Rectal smooth muscle tissue (tissue), 1 donor: ENCODE measurements around the gene PRDM11.

Experiments used
- H3K27ac ChIP-seq: one replicate; pipeline ENCODE4 v1.7.0; 2013; ENCODE audit warnings: low read depth, low read length, inconsistent platforms
- H3K27me3 ChIP-seq: one replicate; pipeline ENCODE4 v1.7.0; 2013; ENCODE audit warnings: low read length; ENCODE audit not compliant: control insufficient read depth, insufficient read depth
- H3K36me3 ChIP-seq: one replicate; pipeline ENCODE4 v1.7.0; 2013; ENCODE audit warnings: low read length; ENCODE audit not compliant: control insufficient read depth, insufficient read depth
- H3K4me1 ChIP-seq: one replicate; pipeline ENCODE4 v1.7.0; 2013; ENCODE audit warnings: low read length; ENCODE audit not compliant: control insufficient read depth, insufficient read depth
- H3K4me3 ChIP-seq: one replicate; pipeline ENCODE4 v1.7.0; 2013; ENCODE audit warnings: low read length
- H3K9ac ChIP-seq: one replicate; pipeline ENCODE4 v1.7.0; 2013; ENCODE audit warnings: low read length

PRDM11 gene

DNA sequence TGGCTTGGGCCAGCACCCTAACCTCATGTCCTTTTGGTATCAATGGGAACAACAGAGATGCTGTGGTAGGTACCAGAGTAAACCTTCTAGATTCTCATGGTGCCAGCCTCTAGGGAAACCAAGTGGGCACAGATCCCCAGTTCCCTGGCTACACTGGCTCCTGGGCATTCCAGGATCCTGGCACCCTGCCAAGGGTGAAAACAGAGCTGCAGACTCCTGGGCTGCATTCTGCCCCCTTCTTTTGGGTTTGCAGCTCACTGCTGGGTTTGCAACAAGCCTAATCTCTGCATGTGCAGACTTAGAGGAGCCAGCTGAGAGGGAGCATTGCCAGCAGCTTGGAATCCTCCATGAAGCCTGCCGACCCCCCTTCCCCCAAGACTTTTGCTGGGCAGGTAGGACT is 30.6 kb downstream of the PRDM11 start:
- no peaks in the 10 kb centered on the region for H3K27me3 ChIP-seq
- H3K9ac ChIP-seq: no peak overlapping the region
- H3K4me3 ChIP-seq: no peak overlapping the region
- no peaks in the 10 kb centered on the region for H3K36me3 ChIP-seq
- H3K27ac ChIP-seq: no peak overlapping the region
- H3K4me1 ChIP-seq: peaks cover 14% of the 10 kb centered on the region

DNA sequence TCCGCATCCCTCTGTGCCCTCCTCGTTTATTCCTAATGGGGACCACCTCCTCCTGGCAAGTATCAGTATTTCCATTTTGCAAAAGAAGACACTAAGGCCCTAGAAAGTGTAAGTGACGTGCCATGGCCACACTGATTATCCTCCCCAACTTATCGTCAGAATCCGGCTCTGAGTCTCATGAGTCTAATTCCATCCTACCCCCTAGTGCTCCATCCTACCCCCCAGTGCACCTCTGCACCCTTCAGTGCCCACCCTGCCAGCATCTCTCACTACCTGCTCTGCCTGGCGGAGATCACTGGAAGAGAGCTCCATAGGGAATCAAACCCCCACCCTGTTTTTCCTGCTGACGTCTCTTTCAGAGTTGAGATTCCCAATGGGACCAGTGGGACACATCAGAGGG is 31.8 kb downstream of the PRDM11 start:
- Histone ChIP-seq H3K4me1 (peaks cover 14% of the 10 kb centered on the region), H3K4me3 (no peak overlapping the region), H3K9ac (no peak overlapping the region), H3K36me3 (peaks cover under 1% of the 10 kb centered on the region), H3K27ac (no peak overlapping the region), H3K27me3 (no peaks in the 10 kb centered on the region)

DNA sequence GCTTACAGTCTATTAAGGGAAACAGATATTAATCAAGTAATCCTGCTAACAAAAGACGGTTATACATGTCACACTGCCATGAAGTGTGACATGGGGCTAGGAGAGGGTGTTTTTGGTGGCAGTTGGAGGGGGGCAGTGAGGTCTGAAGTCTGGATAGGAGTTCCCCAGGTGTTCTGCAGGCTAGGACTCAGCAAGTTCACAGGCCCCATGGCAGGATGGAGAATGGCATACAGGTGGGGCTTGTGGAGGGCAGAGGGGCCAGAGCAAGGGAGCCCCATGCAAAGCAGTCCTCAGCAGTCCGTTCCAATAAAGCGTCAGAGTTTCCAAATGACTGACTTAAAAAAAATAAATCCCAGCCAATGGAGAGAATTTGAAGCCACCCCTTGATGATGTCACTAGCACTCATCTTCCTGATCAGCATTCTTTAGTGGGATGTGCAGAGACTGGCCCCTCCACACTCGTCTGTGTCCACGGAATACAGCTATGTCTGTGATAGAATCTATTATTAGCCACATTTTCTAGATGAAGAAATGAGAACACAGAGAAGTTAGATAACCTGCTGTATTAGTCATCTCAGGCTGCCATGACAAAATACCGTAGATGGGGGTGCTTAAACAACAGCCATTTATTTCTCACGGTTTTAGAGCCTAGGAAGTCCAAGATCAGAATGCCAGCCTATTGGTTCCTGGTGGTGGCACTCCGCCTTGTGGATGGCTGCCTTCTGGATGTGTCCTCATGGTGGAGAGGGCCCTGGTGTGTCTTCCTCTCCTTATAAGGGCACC is 32.6 kb downstream of the PRDM11 start:
- H3K27me3 ChIP-seq: no peaks in the 10 kb centered on the region
- no peak overlapping the region for H3K4me3 ChIP-seq
- peak overlapping the region; percentile 75 for H3K27ac ChIP-seq
- H3K4me1 ChIP-seq: peaks cover 14% of the 10 kb centered on the region
- H3K36me3 ChIP-seq: peaks cover 3% of the 10 kb centered on the region
- no peak overlapping the region for H3K9ac ChIP-seq

DNA sequence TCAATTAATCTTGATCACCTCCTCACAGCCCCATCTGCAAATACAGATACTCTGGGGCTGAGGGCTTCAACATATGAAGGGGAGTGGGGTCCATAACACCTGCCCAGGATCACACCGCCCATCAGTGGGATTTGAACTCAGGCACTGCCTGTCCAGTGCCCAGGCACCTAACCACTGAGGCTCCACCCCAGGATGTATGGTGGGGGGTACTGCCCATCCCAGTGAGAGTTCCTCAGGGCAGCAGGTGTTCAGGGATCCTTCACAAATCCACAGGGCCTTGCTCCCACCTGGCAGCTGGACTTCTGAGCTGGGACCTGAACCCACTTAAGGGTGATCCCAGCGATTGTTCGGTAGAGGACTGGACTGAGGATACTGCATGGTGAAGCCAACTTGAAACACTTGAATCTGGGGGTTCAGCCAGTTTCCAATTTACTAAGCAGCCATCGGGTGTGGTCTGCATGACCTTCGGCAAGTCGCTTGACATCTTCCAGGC is 33.3 kb downstream of the PRDM11 start:
- Histone ChIP-seq H3K4me1 (peaks cover 14% of the 10 kb centered on the region), H3K27ac (peak overlapping the region; percentile 75), H3K9ac (peak overlapping the region; percentile 12), H3K36me3 (peaks cover 3% of the 10 kb centered on the region), H3K4me3 (peak overlapping the region; percentile 61), H3K27me3 (no peaks in the 10 kb centered on the region)

DNA sequence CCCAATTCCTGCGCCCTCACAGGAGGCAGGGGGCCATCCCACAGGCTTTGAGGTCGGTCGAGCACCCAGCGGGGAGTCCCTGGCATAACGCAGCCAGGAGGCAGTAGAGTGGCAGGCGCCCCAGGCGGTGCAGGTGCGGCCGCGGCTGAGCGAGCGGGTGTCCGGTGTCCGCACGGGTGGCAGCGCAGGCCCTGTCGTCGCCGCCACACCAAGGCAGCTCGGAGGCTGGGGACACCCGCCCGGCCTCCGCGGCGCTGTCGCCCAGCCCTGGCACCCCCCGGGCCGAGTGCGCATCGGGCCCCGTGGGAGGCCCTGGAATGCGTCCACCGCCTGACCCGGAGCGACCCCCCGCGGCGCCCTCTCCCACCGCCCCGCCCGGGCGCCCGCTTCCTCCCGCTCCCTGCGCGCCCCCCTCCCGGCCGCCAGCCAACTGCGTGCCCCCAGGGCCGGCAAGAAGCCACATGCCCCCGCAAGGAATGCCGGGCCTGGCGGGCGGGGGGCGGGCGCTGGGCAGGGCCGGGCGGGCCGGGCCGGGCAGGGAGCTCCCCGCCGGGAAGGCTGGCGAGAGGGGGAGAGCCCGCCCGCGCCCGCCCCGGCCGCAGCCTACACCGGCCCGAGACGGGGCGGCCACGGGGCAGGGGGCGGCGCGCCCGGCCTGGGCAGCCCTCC is 33.9 kb downstream of the PRDM11 start:
- Histone ChIP-seq H3K4me3 (peak overlapping the region; percentile 61), H3K36me3 (peaks cover 3% of the 10 kb centered on the region), H3K27ac (peak overlapping the region; percentile 76), H3K9ac (no peak overlapping the region), H3K27me3 (no peaks in the 10 kb centered on the region), H3K4me1 (peaks cover 14% of the 10 kb centered on the region)

DNA sequence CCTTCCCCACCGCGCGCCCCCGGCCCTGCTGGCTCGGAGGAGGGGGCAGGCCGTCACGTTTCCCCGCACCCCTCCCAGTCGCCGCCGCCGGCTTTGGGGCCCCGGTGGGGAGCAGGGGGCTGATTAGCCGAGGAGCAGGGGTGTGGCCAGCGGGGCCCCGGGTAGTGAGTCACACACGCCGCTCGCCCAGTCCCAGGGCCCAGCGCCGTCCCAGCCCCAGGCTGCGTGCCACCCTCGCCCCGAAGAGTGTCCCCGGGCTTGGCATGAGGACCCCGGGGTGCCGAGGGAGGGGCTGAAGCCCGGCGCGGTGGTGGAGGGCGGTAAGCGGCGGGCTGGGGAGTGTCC is 34.4 kb downstream of the PRDM11 start:
- Histone ChIP-seq H3K27ac (peak overlapping the region; percentile 76), H3K36me3 (peaks cover 3% of the 10 kb centered on the region), H3K4me1 (peaks cover 14% of the 10 kb centered on the region), H3K9ac (peak overlapping the region; percentile 35), H3K4me3 (peak overlapping the region; percentile 38), H3K27me3 (no peaks in the 10 kb centered on the region)

DNA sequence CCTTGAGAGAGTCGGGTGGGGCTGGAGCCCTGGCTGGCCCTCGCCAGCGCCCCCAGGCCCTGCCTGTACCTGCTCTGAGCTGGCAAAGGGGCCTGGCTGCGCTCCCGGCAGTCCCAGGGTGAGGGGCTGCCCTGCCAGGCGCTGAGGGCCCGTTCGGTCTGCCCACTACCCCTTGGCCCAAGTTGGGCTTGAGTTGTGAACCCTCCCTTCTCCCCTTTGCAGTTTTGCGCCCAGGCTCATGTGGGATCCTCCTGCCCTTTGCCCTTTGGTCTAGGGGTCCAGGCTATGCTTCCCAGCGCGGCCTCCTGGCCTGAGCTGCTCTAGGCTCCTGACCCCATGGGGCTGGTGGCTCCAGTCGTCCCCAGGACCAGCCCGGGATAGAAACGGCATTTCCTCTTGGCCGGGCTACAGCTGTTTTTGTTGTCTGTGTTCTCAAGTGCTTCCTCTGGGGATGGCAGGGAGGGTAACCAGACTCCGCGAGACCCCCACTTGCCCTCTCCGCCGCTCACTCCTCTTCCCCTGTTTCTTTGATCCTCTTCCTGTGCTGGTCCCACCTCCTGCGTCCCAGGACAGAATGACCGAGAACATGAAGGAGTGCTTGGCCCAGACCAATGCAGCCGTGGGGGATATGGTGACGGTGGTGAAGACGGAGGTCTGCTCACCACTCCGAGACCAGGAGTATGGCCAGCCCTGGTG is 34.9 kb downstream of the PRDM11 start:
- peaks cover 3% of the 10 kb centered on the region for H3K36me3 ChIP-seq
- peak overlapping the region; percentile 76 for H3K27ac ChIP-seq
- H3K27me3 ChIP-seq: no peaks in the 10 kb centered on the region
- H3K4me1 ChIP-seq: peaks cover 14% of the 10 kb centered on the region
- H3K4me3 ChIP-seq: peak overlapping the region; percentile 38
- peak overlapping the region; percentile 35 for H3K9ac ChIP-seq

DNA sequence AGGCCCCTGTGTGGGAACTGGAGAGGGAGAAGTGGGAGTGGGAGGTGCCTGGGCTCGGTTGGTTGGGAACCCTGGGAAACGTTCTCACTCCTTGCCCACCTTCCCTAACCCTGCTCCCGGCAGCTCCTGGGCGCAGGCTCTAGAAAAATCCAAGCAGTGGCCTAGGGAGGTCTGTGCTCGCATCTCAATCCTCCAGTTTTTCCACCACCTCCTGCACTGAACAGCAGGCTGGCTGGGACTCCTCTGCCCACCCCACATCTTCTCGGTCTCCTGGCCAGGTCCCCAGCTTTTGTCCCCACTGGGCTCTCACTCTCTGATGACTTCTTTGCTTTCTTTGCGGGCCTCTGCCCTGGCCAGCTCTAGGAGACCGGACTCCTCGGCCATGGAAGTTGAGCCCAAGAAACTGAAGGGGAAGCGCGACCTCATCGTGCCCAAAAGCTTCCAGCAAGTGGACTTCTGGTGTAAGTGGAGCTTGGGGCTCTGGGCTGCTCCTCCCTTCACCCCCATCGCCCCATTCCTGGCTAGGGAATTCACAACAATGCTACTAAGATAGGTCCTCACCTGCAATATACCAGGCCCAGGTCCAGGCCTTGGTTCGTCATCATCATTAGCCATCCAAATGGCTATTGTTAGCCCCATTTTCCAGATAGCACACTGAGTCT is 35.6 kb downstream of the PRDM11 start:
- peak overlapping the region; percentile 38 for H3K4me3 ChIP-seq
- no peaks in the 10 kb centered on the region for H3K27me3 ChIP-seq
- H3K4me1 ChIP-seq: peaks cover 14% of the 10 kb centered on the region
- peaks cover 3% of the 10 kb centered on the region for H3K36me3 ChIP-seq
- H3K9ac ChIP-seq: no peak overlapping the region
- peak overlapping the region; percentile 76 for H3K27ac ChIP-seq

DNA sequence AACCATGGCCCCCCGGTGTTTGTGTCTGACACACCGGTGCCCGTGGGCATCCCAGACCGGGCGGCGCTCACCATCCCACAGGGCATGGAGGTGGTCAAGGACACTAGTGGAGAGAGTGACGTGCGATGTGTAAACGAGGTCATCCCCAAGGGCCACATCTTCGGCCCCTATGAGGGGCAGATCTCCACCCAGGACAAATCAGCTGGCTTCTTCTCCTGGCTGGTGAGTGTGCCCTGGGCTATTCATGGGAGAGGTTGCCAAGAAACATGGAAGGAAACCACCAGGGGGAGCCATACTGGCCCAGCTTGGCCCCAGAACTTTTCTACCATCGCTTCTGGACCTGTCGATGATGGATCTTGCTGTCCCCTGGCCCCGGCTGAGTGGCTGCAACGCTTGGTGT is 36.5 kb downstream of the PRDM11 start:
- Histone ChIP-seq H3K4me1 (peaks cover 14% of the 10 kb centered on the region), H3K9ac (no peak overlapping the region), H3K4me3 (no peak overlapping the region), H3K36me3 (peaks cover 6% of the 10 kb centered on the region), H3K27ac (no peak overlapping the region), H3K27me3 (no peaks in the 10 kb centered on the region)

DNA sequence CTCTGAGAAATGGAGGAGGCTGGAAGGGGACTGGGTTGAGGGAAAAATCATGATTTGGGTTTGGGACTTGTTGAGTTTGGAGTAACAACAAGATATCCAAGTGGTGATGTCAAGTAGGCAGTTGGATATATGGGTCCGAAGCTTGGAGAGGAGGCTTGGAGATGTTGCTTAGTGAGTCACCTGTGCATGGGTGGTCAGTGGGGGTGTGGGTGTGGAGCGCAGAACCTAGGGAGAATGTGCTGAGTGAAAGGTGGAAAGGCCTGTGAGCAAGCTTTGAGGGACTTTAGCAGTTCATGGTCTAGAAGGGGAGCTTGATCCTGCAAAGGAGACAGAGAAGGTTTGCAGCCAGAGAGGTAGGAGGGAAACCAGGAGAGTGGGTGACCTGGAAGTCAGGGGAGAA is 38.2 kb downstream of the PRDM11 start:
- Histone ChIP-seq H3K36me3 (peaks cover 13% of the 10 kb centered on the region), H3K27me3 (no peaks in the 10 kb centered on the region), H3K4me3 (no peak overlapping the region), H3K27ac (no peak overlapping the region), H3K9ac (no peak overlapping the region), H3K4me1 (peaks cover 12% of the 10 kb centered on the region)

DNA sequence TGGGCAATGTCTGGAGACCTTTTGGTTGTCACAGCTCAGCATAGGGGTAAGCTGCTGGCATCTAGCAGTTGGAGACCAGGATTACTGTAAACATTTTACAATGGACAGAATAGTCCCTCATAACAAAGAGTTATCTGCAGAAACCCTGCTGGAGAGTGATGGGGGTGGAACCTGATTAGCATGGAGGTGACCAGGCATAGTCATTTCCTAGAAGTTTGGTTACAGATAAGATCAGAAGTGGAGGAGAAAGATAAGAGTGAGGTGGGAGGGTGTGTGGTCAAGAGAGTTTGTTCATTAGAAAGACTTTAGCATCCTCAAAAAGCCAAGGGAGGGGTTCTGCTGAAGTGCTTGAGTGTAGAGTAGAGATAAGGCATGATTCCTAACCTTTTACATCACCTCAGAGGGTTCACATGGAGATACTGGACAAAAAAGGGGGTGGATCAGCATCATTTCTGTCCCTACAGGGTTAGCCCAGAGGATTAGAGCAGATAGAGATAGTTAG is 38.8 kb downstream of the PRDM11 start:
- Histone ChIP-seq H3K27ac (no peak overlapping the region), H3K27me3 (no peaks in the 10 kb centered on the region), H3K9ac (no peak overlapping the region), H3K4me3 (no peak overlapping the region), H3K4me1 (peaks cover 8% of the 10 kb centered on the region), H3K36me3 (peaks cover 13% of the 10 kb centered on the region)

DNA sequence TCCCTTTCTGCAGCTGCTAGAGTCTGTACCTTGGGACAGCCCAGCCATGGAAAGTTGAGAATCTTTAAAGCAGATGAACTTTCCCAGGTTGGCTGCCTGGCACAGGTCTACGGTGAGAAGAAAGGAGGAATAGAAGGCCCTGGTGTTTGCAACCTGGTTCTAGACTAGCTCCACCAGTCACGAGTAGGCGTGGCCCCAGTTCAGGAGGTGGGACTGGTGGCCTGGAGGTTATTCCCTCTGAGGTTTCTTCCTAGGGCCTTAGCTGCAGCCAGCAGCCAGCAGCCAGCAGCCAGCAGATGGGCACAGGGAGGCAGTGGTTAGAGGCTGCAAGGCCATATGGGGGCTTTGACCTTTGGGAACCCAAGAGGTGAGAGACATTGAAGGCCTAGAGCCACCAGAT is 40.9 kb downstream of the PRDM11 start:
- Histone ChIP-seq H3K36me3 (peaks cover 13% of the 10 kb centered on the region), H3K27ac (no peak overlapping the region), H3K27me3 (no peaks in the 10 kb centered on the region), H3K4me1 (no peaks in the 10 kb centered on the region), H3K9ac (no peak overlapping the region), H3K4me3 (no peak overlapping the region)
